PC-3 (cell line): Measurements from ENCODE around the gene GALR2.

Experiments
- CTCF ChIP-seq: fragments of 300-600 bp; sonication (generic); conservative IDR thresholded peaks from 2 replicates; pipeline ENCODE4 v1.5.1; 2017; ENCODE audit warnings: antibody characterized with exemption, low read depth, mild to moderate bottlenecking, low read length
- EZH2 ChIP-seq: fragments of 300-600 bp; sonication (generic); IDR thresholded peaks from one replicate; pipeline ENCODE4 v1.6.1; 2017; ENCODE audit warnings: antibody characterized with exemption, mild to moderate bottlenecking, low read length; ENCODE audit not compliant: unreplicated experiment

GRCh38 chr17:76115138-76115754 is 40.7 kb downstream of the GALR2 start:
- TF ChIP-seq CTCF (no peak), EZH2 (no peak)
